HG03064 (cell line): Measurements from ENCODE around the gene SBF1.

ENCODE experiments used
- ATAC-seq: cut with Tn5 transposase; IDR thresholded peaks from one replicate; pipeline ENCODE4 v1.9.1; 2021; ENCODE audit warnings: low read depth; ENCODE audit not compliant: unreplicated experiment

Gene SBF1

DNA sequence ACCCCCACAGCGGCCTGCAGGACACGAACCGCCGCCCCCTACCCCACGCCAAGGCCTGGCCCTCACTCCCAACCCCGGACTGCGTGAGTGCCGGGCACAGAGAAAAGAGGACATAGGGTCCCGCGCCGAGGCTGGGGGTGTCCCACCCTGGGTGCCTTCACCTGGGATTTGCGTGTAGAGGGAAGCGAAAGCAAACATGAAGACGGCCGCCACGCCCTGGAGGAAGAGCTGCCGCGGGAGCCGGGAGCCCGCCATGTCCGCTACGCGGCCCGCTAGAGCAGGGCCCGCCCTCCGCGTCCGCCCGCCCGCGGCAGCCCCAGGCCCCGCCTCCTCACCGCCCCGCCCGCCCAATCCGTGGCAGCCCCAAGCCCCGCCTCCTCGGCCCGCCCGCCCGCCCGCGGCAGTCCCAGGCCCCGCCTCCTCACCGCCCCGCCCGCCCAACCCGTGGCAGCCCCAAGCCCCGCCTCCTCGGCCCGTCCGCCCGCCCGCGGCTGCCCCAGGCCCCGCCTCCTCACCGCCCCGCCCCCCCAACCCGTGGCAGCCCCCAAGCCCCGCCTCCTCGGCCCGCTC lies 32.7 kb upstream of the SBF1 start, which contains the start of gene LMF2:
TSS of gene LMF2 (minus strand) at position 282 of the 570 bp plus-strand sequence. CDS start at position 255, 27 bp downstream.
- ATAC-seq = no peak

DNA sequence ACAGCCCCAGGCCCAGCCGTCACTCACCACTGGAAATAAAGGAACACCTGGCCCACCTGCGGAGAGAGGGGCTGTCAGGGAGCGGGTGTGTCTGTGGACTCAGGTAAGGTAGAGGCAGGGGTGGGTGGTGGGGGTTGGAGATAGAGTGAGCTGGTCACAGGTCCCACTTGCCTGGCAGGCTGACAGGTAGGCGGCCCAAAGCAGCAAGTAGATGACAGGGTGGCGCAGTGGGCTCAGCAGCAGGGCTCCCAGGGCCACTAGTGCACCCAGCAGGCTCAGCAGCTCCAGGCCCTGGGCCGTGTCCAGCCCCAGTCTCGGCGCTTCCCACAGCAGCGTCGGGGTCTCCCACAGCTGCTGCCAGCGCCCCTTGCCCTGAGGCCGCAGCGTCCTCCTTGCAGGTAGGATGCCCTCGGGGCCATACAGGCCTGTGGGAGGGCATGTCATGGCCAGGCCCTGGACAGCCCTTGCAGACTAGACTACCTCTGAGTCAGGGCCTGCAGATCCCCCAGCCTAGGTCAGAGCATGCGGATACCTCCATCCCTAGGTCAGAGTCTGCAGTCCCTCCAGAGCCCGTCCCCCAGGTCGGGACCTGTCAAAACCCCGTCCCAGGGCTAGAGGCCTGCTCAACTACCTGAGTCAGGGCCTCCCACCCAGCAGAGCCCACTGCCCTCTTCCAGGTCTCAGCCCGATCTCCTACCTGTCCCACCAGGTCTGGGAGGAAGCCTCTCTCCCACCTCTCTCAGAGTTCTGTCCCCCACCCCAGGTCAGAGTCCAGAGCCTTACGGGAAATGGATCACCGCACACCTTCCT lies 32.0 kb upstream of the SBF1 start:
- no peak for ATAC-seq

DNA sequence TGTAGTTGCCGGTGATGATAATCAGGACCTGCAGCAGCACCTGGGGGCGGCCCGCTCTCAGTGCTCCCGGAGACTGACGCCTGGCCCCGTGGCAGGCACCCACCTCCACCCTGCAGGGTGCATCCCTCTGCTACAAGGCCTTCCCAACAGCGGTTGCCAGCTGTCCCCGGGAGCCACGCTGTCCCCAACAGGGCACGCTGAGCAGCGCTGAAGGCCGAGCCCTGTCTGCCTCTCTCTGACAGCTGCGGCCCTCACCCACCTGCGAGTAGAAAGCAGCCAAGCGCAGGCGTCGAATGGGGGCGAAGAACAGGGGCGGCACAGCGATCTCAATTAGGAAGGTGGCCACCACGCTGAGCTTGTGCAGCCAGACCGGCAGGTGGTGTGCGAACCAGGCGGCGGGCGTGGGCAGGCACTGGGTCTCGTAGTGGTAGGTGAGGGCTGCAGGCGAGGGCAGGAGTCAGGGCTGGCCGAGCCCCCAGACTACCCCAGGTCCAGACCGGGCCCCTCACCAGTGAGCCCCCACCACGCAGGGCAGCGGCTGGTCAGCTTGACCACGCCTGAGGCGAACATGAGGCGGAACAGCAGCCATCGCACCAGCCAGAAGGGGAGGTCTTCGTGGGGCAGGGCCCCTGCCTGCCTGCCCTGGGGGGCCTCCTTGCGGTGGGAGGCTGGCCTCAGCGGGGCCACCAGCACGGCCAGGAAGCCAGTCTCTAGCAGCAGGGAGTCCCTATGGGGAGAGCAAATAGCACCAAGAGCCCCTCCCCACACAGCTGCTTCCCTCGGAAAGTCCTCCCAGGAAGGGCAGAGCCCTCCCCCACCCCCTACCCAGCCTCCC lies 31.2 kb upstream of the SBF1 start:
- no peak for ATAC-seq

DNA sequence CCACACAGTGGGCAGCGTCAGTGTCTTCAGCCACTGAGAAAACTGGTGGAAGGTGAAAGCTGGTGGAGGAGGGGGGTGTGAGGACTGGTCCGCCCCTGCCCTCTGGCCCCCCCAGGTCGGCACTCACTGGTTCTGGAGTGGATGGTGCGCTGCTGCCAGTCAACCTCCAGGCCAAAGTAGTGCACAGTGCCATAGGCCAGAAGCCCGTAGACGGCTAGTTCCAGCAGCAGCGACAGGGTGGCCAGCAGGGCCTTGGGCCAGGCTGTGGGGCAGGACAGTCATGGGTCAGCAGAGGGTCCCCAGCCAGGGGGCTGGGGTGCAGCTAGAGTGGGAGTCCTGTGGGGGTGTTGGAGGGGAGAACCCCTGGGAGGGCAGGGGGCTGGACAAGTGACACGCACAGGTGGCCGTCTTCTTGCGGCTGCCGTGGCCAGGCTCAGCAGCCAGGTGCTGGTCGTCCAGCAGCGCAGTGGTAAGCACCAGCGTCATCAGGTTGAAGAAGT lies 30.5 kb upstream of the SBF1 start:
- no peak for ATAC-seq

DNA sequence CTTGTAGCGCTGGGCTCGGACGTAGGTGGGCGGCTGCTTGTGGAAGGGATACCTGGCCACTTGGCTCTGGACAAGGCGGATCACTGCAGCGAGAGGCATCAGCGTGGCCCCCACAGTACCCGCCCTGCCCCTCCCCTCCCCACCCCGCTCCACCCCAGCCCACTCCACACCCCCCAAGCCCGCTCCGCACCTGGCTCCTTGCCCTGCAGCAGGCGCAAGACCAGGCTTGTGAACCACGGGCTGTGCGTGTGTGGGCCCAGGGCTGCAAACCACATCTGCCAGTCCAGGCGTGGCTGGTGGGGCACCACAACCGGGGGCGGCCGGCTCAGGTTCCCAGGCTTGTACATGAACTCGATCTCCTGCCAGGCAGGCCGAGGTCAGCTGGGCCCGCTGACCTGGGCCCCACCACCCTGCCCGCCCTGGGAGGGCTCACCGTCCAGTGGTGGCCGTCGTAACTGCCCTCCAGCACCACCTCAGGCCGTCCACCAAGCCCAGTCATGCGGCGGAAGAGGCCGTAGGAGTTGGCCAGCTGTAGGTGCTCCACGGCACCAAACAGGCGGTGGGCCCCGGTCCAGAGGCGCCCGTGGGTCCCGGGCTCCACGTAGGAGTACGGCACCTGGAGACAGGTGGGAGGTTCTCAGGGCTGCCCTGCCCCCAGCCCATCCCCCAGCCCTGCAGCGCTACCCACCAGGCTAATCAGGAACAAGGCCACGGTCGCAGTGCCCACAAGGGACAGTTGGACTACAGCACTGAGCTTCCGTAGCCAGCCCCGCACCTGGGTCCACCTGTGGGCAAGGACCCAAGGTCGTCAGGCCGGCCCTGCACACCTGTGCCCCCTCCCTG lies 29.8 kb upstream of the SBF1 start:
- no peak for ATAC-seq

DNA sequence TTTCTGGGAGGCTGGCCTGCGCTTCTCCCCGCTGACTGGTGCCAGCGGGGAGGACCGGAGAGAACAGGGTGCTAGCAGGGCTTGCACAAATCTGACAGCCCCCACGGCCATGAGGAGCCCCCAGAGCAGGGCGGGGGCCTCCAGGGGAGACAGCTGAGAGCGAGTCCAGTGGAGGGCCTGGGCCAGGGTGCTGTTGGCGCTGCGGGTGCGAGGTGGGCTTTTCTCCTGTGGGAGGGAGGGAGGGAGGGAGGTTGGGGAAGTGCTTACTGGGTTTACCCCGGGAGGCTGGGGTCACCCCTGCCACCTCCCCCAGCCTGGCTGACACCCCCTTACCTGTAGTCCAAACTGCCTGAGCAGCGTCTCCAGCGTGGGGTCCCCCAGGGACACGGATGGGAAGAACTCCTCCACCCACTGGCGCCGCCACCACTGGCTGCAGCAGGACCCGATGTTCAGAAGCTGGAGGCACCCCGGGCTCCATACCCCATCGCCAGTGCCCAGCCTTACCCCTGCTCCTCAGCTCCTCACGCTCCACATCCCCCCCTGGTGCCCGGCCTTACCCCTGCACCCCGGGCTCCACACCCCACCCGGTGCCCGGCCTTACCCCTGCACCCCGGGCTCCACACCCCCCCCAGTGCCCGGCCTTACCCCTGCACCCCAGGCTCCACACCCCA lies 28.8 kb upstream of the SBF1 start:
- ATAC-seq = no peak

DNA sequence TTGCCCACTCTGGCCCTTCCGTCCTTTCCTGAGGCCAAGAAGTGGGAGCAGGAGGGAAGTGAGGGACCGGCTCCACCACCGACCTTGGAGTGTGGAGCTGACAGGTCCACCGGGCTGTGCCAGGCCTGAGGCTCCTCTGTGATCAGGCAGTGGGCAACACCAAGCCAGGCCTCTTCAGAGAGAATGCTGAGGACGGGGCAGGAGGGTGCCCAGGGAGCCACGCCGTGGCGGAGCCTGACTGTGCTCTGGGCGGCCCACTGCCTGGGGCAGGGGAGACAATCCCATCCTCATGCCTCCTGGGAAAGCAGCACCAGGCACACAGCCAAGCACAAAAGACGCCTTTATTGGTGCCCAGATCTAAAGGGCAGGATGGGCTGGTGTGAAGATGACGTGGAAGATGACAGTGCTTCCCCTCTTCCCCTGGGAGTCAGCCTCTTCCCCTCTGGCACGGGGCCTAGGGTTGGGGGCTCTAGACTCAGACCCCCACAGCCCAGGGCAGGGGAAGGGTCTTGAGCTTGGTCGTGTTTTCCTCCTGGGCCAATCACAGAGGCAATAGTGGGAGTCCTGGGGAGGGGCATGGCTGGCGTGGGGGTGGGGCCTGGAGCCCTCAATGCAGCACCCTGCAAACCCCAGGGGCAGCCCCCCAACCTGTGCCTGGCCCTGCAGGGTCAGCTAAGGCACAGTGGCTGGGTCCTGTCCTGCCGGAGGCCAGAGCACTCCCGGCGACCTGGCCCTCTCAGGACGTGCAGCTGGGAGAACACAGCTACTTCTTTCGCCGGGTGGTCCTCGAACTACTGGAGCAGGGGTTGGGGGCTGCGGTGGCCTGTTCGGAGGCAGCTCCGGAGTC lies 28.0 kb upstream of the SBF1 start:
- ATAC-seq = no peak

DNA sequence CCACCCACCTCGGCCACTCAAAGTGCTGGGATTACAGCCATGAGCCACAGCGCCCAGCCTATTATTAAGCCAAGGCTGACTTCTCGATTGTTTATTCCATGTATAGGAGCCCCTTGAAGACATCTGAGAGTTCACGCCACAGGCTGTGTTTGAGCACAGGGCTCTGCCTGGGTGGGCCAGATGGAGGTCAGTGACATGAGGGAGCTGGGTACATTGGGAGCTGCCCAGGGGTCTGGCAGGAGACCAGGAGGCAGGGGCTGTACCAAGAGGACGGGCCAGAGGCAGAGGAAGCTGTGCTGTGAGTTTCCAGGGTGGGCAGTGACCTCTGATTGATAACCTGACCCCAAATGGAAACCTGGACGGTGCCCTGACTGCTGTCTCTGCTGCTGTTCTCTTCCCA lies 27.3 kb upstream of the SBF1 start:
- ATAC-seq = no peak

DNA sequence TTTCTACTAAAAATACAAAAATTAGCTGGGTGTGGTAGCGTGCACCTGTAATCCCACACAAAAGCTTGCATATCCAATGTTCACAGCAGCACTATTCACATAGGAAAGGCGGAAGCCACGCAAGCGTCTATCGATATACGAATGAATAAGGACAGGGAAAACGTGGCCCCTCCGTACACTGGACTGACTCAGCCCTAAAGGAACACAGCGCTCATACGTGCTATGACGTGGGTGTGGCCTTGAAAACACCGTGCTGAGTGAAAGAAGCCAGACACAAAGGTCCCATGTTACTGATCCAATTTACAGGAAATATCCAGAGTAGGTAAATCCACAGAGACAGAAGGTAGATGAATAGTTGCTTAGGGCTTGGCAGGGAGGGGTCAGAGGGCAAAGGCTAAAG lies 25.6 kb upstream of the SBF1 start:
- ATAC-seq = no peak

DNA sequence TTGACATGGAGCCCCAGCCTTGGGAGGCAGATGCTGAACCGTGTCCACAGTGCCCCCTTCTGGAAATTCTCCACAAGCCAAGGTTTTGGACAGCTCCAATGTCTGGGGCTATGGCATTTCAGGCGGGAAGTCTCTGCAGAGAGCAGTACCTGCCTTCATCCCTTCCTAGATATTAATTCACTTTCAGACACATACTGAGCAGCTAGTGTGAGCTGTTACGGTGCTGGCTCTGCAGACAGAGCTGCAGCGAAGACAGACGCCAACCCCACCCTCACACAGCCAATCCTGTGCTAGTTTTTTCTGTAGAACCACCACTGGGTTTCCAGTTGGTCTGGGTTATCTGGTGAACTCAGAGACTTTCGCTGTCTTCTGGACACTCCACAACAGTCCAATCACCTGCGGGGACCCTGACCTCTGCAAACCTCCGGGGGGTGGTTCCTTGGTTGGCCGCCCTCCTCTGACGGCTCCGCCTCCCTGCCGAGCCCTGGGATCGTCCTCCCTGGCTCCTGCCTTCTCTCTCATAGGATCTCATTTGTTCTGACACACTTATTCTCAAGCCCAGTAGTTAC lies 23.6 kb upstream of the SBF1 start:
- ATAC-seq = no peak

DNA sequence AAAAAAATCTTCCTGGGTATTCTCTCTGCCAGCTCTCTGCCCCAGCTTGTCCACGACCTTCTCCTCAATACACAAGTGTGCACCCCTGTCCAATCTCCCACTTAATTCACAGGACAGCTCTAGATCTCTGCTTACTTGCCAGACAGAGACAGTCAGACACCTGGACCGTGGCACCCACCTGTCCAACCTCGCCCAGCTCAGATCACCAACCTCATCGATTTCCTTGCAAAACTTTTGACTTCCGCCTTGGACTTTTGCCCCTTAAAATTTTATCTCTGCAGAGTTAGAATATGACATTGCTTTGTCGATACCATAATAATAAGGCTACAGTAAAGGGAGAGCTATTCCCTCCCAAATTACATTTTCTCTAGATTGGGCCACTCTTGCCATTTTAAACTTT lies 22.3 kb upstream of the SBF1 start:
- ATAC-seq = no peak

DNA sequence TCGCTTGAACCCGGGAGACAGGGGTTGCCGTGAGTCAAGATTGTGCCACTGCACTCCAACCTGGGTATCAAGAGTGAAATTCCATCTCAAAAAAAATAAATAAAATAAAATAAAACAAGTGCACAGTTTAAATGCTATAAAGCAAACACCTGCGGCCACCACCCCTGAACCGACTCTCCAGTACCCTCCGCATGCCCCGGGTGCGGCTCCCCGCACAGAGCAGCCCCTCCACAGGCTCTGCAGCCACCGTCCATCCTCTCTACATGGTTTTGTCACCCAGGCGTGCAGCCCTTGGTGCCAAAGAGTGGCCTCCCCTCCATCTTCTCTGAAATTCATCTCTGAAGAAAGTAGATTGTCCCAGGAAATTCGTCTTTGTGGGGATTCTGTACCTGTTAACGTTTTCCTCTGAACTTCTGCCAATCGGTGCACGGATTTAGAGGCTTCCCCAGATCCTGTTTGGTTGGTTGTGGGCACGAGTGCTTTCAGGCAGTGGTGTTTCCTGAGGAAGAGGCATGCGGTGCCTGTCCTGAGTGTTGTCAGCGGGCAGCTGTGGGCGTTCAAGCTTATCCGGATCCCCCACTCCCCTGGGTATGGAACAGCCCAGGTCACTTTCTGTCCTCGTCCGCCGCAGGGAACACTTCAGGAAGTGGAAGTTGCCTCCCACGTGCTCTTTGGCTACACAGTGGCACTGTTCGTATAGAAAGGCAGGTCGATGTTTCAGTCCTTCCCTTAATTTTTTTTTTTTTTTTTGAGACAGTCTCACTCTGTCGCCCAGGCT lies 15.9 kb upstream of the SBF1 start:
- no peak for ATAC-seq

DNA sequence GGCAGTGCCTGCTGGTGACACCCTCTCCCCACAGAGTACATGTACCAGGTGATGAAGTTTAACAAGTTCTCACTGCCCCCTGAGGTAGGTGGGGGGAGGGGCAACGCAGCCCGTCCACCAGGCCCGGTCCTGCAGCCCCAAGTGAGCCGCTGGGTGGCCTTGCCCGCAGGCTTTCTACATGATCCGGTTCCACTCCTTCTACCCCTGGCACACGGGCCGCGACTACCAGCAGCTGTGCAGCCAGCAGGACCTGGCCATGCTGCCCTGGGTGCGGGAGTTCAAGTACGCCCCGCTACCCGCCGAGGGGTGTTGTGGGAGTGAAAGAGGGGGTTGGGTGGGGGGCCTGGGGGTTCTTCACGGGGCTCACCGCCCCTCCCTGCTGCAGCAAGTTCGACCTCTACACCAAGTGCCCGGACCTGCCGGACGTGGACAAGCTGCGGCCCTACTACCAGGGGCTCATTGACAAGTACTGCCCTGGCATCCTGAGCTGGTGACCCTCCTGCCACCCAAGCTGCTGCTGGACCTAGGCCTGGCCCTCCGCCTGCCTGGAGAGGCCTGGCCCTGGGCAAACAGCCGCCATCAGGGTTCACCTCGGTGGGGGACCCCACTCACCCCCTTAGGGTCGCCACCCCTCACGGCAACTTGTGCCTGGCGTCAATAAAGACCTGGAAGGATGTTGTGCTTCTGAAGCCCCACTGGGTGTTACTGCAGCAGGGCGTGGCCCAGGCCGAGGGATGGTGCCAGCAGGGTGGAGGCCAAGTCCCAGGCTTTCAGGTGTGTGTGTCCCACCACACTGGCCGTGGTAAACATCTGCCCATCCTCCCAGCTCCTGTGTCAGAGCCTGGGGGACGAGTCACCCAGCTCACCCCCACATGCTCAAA lies 14.8 kb upstream of the SBF1 start:
- no peak for ATAC-seq

DNA sequence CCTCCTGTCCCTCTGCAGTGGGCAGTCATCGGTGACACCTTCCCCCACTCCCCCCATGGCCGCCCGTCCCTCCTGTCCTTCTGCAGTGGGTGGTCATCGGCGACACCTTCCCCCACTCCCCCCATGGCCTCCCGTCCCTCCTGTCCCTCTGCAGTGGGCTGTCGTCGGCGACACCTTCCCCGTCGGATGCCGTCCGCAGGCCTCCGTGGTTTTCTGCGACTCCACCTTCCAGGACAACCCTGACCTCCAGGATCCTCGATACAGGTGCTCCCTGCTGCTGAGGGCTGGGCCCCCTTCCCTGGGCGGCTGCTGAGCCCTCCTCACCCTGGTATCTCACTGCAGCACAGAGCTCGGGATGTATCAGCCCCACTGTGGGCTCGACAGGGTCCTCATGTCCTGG lies 14.1 kb upstream of the SBF1 start:
- no peak for ATAC-seq

DNA sequence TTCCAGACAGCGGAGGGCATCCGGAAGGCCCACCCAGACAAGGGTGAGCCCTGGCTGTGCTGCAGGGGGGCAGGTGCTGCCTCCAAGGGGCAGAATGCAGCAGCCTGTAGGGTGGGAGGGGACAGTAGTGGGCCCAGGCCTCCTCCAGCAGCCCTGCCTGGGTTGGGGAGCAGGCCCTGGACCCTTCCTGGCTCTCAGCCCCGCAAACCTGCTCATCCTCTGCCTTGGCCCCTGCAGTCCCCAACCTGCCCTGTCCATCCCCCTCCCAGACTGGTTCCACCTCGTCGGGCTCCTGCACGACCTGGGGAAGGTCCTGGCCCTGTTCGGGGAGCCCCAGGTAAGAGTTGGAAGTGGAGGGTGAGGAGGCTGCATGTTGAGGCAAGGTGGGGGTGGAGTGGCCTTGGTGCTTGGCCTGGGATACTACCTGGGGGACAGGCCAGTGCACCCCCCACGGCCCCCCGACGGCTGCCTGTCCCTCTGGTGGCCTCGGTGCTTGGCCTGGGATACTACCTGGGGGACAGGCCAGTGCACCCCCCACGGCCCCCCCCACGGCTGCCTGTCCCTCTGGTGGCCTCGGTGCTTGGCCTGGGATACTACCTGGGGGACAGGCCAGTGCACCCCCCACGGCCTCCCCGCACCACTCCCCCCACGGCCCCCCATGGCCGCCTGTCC lies 13.3 kb upstream of the SBF1 start:
- no peak for ATAC-seq

DNA sequence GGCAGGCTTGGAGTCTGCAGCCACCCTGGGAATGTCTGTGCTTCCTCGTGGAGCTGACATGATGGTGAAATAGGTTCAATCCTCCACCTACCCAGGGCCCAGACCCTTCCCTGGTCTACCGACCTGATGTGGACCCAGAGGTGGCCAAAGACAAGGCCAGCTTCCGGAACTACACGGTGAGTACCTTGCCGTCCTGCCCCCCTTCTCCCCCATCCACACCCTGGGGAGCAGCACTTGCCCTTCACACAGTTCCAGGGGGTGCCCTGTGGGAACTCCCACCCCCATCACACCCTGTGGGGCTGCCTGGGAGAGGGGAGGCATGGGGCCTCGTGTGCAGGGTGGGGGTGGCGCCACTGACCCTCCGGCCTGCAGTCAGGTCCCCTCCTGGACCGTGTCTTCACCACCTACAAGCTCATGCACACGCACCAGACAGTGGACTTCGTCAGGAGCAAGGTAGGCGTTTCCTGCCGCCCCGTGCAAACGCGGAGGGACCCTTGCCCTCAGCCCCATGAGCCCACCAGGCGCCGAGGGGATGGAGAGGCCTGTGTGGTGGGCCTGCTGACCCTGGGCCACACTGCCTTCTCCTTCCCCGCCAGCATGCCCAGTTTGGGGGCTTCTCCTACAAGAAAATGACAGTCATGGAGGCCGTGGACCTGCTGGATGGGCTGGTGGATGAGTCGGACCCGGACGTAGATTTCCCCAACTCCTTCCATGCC lies 12.6 kb upstream of the SBF1 start:
- ATAC-seq = no peak
